Ectodermal cell (in vitro differentiated cells): ENCODE measurements around the gene TBC1D30.

Experiments
- H3K27ac ChIP-seq: 2 replicates; pipeline ENCODE4 v1.7.0; 2013; ENCODE audit warnings: mild to moderate bottlenecking, low read depth, low read length; ENCODE audit not compliant: insufficient read depth, poor library complexity, severe bottlenecking
- H3K27me3 ChIP-seq: 2 replicates; pipeline ENCODE4 v1.7.0; 2013; ENCODE audit warnings: mild to moderate bottlenecking, low read length; ENCODE audit not compliant: insufficient read depth, control insufficient read depth, poor library complexity, severe bottlenecking
- H3K36me3 ChIP-seq: one replicate; pipeline ENCODE4 v1.7.0; 2013; ENCODE audit warnings: low read length; ENCODE audit not compliant: control insufficient read depth, insufficient read depth
- H3K4me1 ChIP-seq: one replicate; pipeline ENCODE4 v1.7.0; 2013; ENCODE audit warnings: low read length; ENCODE audit not compliant: control insufficient read depth, insufficient read depth
- H3K4me3 ChIP-seq: 2 replicates; pipeline ENCODE4 v1.7.0; 2013; ENCODE audit warnings: low read depth, low read length, control low read depth; ENCODE audit not compliant: insufficient read depth
- H3K9me3 ChIP-seq: 2 replicates; pipeline ENCODE4 v1.7.0; 2013; ENCODE audit warnings: mild to moderate bottlenecking, low read length, moderate library complexity; ENCODE audit not compliant: control insufficient read depth
- WGBS, 2 experiments: methylation state at CpG; one replicate each; pipeline ENCODE4 v1.1.7; 2013; ENCODE audit warnings: missing lambda C conversion rate in 2 of 2; 5-methylcytosine and 5-hydroxymethylcytosine counted together

The TBC1D30 gene

GRCh38 chr12:64806173-64806572 lies 18.3 kb upstream of the TBC1D30 start:
- Histone ChIP-seq H3K36me3 (no peaks in the 10 kb centered on the region), H3K27me3 (no peaks in the 10 kb centered on the region), H3K27ac (no peak overlapping the region), H3K4me1 (no peaks in the 10 kb centered on the region), H3K9me3 (no peaks in the 10 kb centered on the region), H3K4me3 (no peak overlapping the region)
- WGBS, 2 experiments: 95 to 97% methylated on average over 2 of the region's 2 CpGs

GRCh38 chr12:64806593-64807460 lies 17.6 kb upstream of the TBC1D30 start:
- no peaks in the 10 kb centered on the region for H3K4me1 ChIP-seq
- no peak overlapping the region for H3K4me3 ChIP-seq
- no peaks in the 10 kb centered on the region for H3K27me3 ChIP-seq
- H3K9me3 ChIP-seq: no peaks in the 10 kb centered on the region
- 89 to 92% methylated on average over 7 of the region's 7 CpGs for WGBS, 2 experiments
- no peak overlapping the region for H3K27ac ChIP-seq
- no peaks in the 10 kb centered on the region for H3K36me3 ChIP-seq

GRCh38 chr12:64808110-64808509 lies 16.3 kb upstream of the TBC1D30 start:
- WGBS, 2 experiments: 87 to 89% methylated on average over 5 of the region's 5 CpGs
- Histone ChIP-seq H3K4me3 (no peak overlapping the region), H3K4me1 (no peaks in the 10 kb centered on the region), H3K27me3 (no peaks in the 10 kb centered on the region), H3K9me3 (no peaks in the 10 kb centered on the region), H3K27ac (no peak overlapping the region), H3K36me3 (no peaks in the 10 kb centered on the region)

- H3K36me3 ChIP-seq: no peaks in the 10 kb centered on the region
- H3K27me3 ChIP-seq: no peaks in the 10 kb centered on the region
- 89 to 92% methylated on average over 1 of the region's 1 CpG for WGBS, 2 experiments
- no peak overlapping the region for H3K27ac ChIP-seq
- no peaks in the 10 kb centered on the region for H3K4me1 ChIP-seq
- no peaks in the 10 kb centered on the region for H3K9me3 ChIP-seq
- no peak overlapping the region for H3K4me3 ChIP-seq
Observed at GRCh38 chr12:64810831-64811230, 13.6 kb upstream of the TBC1D30 start.

GRCh38 chr12:64813723-64814122 lies 10.7 kb upstream of the TBC1D30 start:
- no peak overlapping the region for H3K4me3 ChIP-seq
- H3K36me3 ChIP-seq: no peaks in the 10 kb centered on the region
- H3K9me3 ChIP-seq: no peaks in the 10 kb centered on the region
- H3K27me3 ChIP-seq: peaks cover 8% of the 10 kb centered on the region
- no peak overlapping the region for H3K27ac ChIP-seq
- 89 to 93% methylated on average over 3 of the region's 3 CpGs for WGBS, 2 experiments
- H3K4me1 ChIP-seq: no peaks in the 10 kb centered on the region

- H3K9me3 ChIP-seq: no peaks in the 10 kb centered on the region
- no peak overlapping the region for H3K4me3 ChIP-seq
- H3K4me1 ChIP-seq: no peaks in the 10 kb centered on the region
- peaks cover 8% of the 10 kb centered on the region for H3K27me3 ChIP-seq
- no peak overlapping the region for H3K27ac ChIP-seq
- no peaks in the 10 kb centered on the region for H3K36me3 ChIP-seq
- WGBS, 2 experiments: 85 to 95% methylated on average over 2 of the region's 2 CpGs
Observed at GRCh38 chr12:64814432-64814831, 10.0 kb upstream of the TBC1D30 start.

GRCh38 chr12:64819816-64820402 lies 4.5 kb upstream of the TBC1D30 start:
- peaks cover 43% of the 10 kb centered on the region for H3K27me3 ChIP-seq
- H3K4me1 ChIP-seq: peaks cover 3% of the 10 kb centered on the region
- 84 to 86% methylated on average over 5 of the region's 5 CpGs for WGBS, 2 experiments
- H3K4me3 ChIP-seq: no peak overlapping the region
- H3K36me3 ChIP-seq: no peaks in the 10 kb centered on the region
- no peaks in the 10 kb centered on the region for H3K9me3 ChIP-seq
- no peak overlapping the region for H3K27ac ChIP-seq

- no peaks in the 10 kb centered on the region for H3K9me3 ChIP-seq
- WGBS, 2 experiments: 100% methylated on average over 1 to 3 of the region's 3 CpGs
- H3K4me1 ChIP-seq: peaks cover 10% of the 10 kb centered on the region
- H3K27ac ChIP-seq: no peak overlapping the region
- H3K27me3 ChIP-seq: peaks cover 50% of the 10 kb centered on the region
- no peak overlapping the region for H3K4me3 ChIP-seq
- H3K36me3 ChIP-seq: no peaks in the 10 kb centered on the region
Observed at GRCh38 chr12:64820593-64820992, 3.9 kb upstream of the TBC1D30 start.

- Histone ChIP-seq H3K27ac (no peak overlapping the region), H3K4me1 (peaks cover 13% of the 10 kb centered on the region), H3K9me3 (no peaks in the 10 kb centered on the region), H3K4me3 (no peak overlapping the region), H3K36me3 (no peaks in the 10 kb centered on the region), H3K27me3 (peaks cover 56% of the 10 kb centered on the region)
- WGBS, 2 experiments: 83 to 86% methylated on average over 5 of the region's 5 CpGs
Observed at GRCh38 chr12:64821116-64821630, 3.3 kb upstream of the TBC1D30 start.

- peak overlapping the region; percentile 44 for H3K4me3 ChIP-seq
- no peaks in the 10 kb centered on the region for H3K9me3 ChIP-seq
- peaks cover 74% of the 10 kb centered on the region for H3K27me3 ChIP-seq
- WGBS, 2 experiments: 5 to 6% methylated on average over 16 of the region's 16 CpGs
- peaks cover 13% of the 10 kb centered on the region for H3K4me1 ChIP-seq
- H3K27ac ChIP-seq: no peak overlapping the region
- H3K36me3 ChIP-seq: no peaks in the 10 kb centered on the region
Observed at GRCh38 chr12:64824130-64824499, 332 bp upstream of the TBC1D30 start.
